ENCODE data around the gene RGS9.

GRCh38 chr17:65102788-65103187, 34.4 kb upstream of the RGS9 start:
- TF ChIP-seq CTCF (IDR thresholded peaks at IDR 0.05): no peak
- no peak for TF ChIP-seq ZFX (IDR thresholded peaks at IDR 0.05; ENCODE audit: borderline replicate concordance)
